Measurements from ENCODE around the gene SLC35B1.
"Not testable (repeated sequence)": the region's sequence is repeated elsewhere in the genome, so short reads cannot be mapped to it uniquely, and the experiment has no call there.

The SLC35B1 gene

GRCh38 chr17:49676276-49676868 lies 31.4 kb downstream of the SLC35B1 start:
- H3K4me2 ChIP-seq (ENCODE audit: low read length): peak overlapping the region; percentile 86
- no peak overlapping the region for H2AFZ ChIP-seq
- peak overlapping the region; percentile 91 for H3K4me3 ChIP-seq (ENCODE audit: low read depth, low read length)
- peaks cover 40% of the 10 kb centered on the region for H3K79me2 ChIP-seq
- no peak overlapping the region for H3K27ac ChIP-seq
- no peaks in the 10 kb centered on the region for H3K9me3 ChIP-seq (ENCODE audit: control insufficient read depth, low read length)
- TF ChIP-seq CTCF (IDR thresholded peaks at IDR 0.05): no peak
- no peak overlapping the region for H3K9ac ChIP-seq
- H3K4me1 ChIP-seq: peaks cover 13% of the 10 kb centered on the region
- H3K36me3 ChIP-seq (ENCODE audit: control insufficient read depth, insufficient read depth, low read length): no peaks in the 10 kb centered on the region
- H3K27me3 ChIP-seq (ENCODE audit: control insufficient read depth, insufficient read depth, low read length): no peaks in the 10 kb centered on the region

- peak overlapping the region; percentile 9 for H3K4me3 ChIP-seq (ENCODE audit: low read depth, low read length)
These were observed 33.3 kb downstream of the SLC35B1 start for GRCh38 chr17:49674507-49674906.

GRCh38 chr17:49673679-49674078 lies 34.1 kb downstream of the SLC35B1 start:
- not testable (repeated sequence) for H3K4me2 ChIP-seq (ENCODE audit: low read length); H3K36me3 ChIP-seq (ENCODE audit: control insufficient read depth, insufficient read depth, low read length); H3K9ac ChIP-seq; H3K27me3 ChIP-seq (ENCODE audit: control insufficient read depth, insufficient read depth, low read length); H3K4me3 ChIP-seq (ENCODE audit: low read depth, low read length); H3K9me3 ChIP-seq (ENCODE audit: control insufficient read depth, low read length); H2AFZ ChIP-seq; H3K27ac ChIP-seq
- H3K79me2 ChIP-seq: peaks cover 51% of the 10 kb centered on the region
- peaks cover 13% of the 10 kb centered on the region for H3K4me1 ChIP-seq

More at GRCh38 chr17:49674507-49674906, 33.3 kb downstream of the SLC35B1 start:
- peaks cover 48% of the 10 kb centered on the region for H3K79me2 ChIP-seq
- peaks cover 13% of the 10 kb centered on the region for H3K4me1 ChIP-seq
- H3K9me3 ChIP-seq (ENCODE audit: control insufficient read depth, low read length): no peaks in the 10 kb centered on the region
- TF ChIP-seq CTCF (IDR thresholded peaks at IDR 0.05): no peak
- no peak overlapping the region for H3K27ac ChIP-seq
- H3K36me3 ChIP-seq (ENCODE audit: control insufficient read depth, insufficient read depth, low read length): no peaks in the 10 kb centered on the region
- peak overlapping the region; percentile 6 for H3K4me2 ChIP-seq (ENCODE audit: low read length)
- no peaks in the 10 kb centered on the region for H3K27me3 ChIP-seq (ENCODE audit: control insufficient read depth, insufficient read depth, low read length)
- H2AFZ ChIP-seq: no peak overlapping the region
- no peak overlapping the region for H3K9ac ChIP-seq

- H3K4me2 ChIP-seq (ENCODE audit: low read length): no peak overlapping the region
- TF ChIP-seq CTCF (IDR thresholded peaks at IDR 0.05): no peak
- no peaks in the 10 kb centered on the region for H3K9me3 ChIP-seq (ENCODE audit: control insufficient read depth, low read length)
- H3K9ac ChIP-seq: no peak overlapping the region
- no peak overlapping the region for H3K4me3 ChIP-seq (ENCODE audit: low read depth, low read length)
- H3K27ac ChIP-seq: no peak overlapping the region
- H3K36me3 ChIP-seq (ENCODE audit: control insufficient read depth, insufficient read depth, low read length): no peaks in the 10 kb centered on the region
- no peak overlapping the region for H2AFZ ChIP-seq
- H3K79me2 ChIP-seq: peaks cover 49% of the 10 kb centered on the region
- no peaks in the 10 kb centered on the region for H3K27me3 ChIP-seq (ENCODE audit: control insufficient read depth, insufficient read depth, low read length)
- peaks cover 8% of the 10 kb centered on the region for H3K4me1 ChIP-seq
These were observed 37.1 kb downstream of the SLC35B1 start for GRCh38 chr17:49670641-49671040.

GRCh38 chr17:49670002-49670401 lies 37.8 kb downstream of the SLC35B1 start:
- H3K9ac ChIP-seq: no peak overlapping the region
- no peaks in the 10 kb centered on the region for H3K27me3 ChIP-seq (ENCODE audit: control insufficient read depth, insufficient read depth, low read length)
- TF ChIP-seq CTCF (IDR thresholded peaks at IDR 0.05): no peak
- no peak overlapping the region for H2AFZ ChIP-seq
- no peaks in the 10 kb centered on the region for H3K9me3 ChIP-seq (ENCODE audit: control insufficient read depth, low read length)
- H3K79me2 ChIP-seq: peaks cover 45% of the 10 kb centered on the region
- peaks cover 4% of the 10 kb centered on the region for H3K4me1 ChIP-seq
- peak overlapping the region; percentile 22 for H3K4me2 ChIP-seq (ENCODE audit: low read length)
- no peaks in the 10 kb centered on the region for H3K36me3 ChIP-seq (ENCODE audit: control insufficient read depth, insufficient read depth, low read length)
- no peak overlapping the region for H3K4me3 ChIP-seq (ENCODE audit: low read depth, low read length)
- H3K27ac ChIP-seq: no peak overlapping the region

Data from parathyroid adenoma (tissue), 2 donors.